ENCODE measurements around the gene LDB2.

- TF ChIP-seq CTCF (IDR thresholded peaks at IDR 0.05; ENCODE audit: low read depth, low read length, poor library complexity, severe bottlenecking) (no peak), EZH2phosphoT487 (IDR thresholded peaks at IDR 0.05; ENCODE audit: borderline replicate concordance, low read length) (no peak)
These were observed 171.2 kb downstream of the LDB2 start for GRCh38 chr4:16727218-16727617.
